Fibroblast of lung (primary cell): ENCODE results near the gene IBA57. TPM values are rescaled to one million over a fixed set of nuclear protein-coding genes. Genes with fewer than 3 reads are reported as not detected.

Experiments
- DNase-seq, 2 donors: peaks; one replicate each; pipeline versions ENCODE4 v3.0.0 to v3.0.0-alpha.2; 2010; ENCODE audit warnings: low read depth in 2 of 2
- H2AFZ ChIP-seq: 2 replicates; pipeline ENCODE4 v1.5.1; 2012; ENCODE audit warnings: low read length, control low read depth, inconsistent platforms
- H3K27ac ChIP-seq: 2 replicates; pipeline ENCODE4 v1.5.1; 2011; ENCODE audit warnings: low read length, control low read depth; ENCODE audit not compliant: insufficient read depth
- H3K27me3 ChIP-seq: 2 replicates; pipeline ENCODE4 v1.5.1; 2011; ENCODE audit warnings: mild to moderate bottlenecking, low read length; ENCODE audit not compliant: control insufficient read depth, insufficient read depth
- H3K36me3 ChIP-seq: 2 replicates; pipeline ENCODE4 v1.5.1; 2011; ENCODE audit warnings: low read length; ENCODE audit not compliant: control insufficient read depth, insufficient read depth
- H3K4me1 ChIP-seq: 2 replicates; pipeline ENCODE4 v1.5.1; 2011; ENCODE audit warnings: low read length; ENCODE audit not compliant: control insufficient read depth, insufficient read depth; ENCODE audit errors: extremely low read depth
- H3K4me2 ChIP-seq: 2 replicates; pipeline ENCODE4 v1.5.1; 2011; ENCODE audit warnings: low read length, control low read depth; ENCODE audit not compliant: insufficient read depth; ENCODE audit errors: extremely low read depth
- H3K4me3 ChIP-seq, 4 experiments: fragments of 200-600 bp in 1 of 4; sonication (generic) in 1 of 4; replicated peaks in 1 of 4; 2 replicates each; pipeline ENCODE4 v1.5.1; 2011 to 2016; ENCODE audit warnings: low read length in 4 of 4, low read depth in 3 of 4, mild to moderate bottlenecking in 3 of 4, control low read depth in 2 of 4, inconsistent platforms in 1 of 4, mixed read lengths in 1 of 4; ENCODE audit not compliant: insufficient read depth in 1 of 4; ENCODE audit errors: control extremely low read depth in 1 of 4
- H3K79me2 ChIP-seq: 2 replicates; pipeline ENCODE4 v1.5.1; 2012; ENCODE audit warnings: mild to moderate bottlenecking, low read length, inconsistent platforms; ENCODE audit not compliant: control insufficient read depth, insufficient read depth
- H3K9ac ChIP-seq: 2 replicates; pipeline ENCODE4 v1.5.1; 2011; ENCODE audit warnings: mild to moderate bottlenecking, low read length, control low read depth; ENCODE audit not compliant: insufficient read depth
- H3K9me3 ChIP-seq: 2 replicates; pipeline ENCODE4 v1.5.1; 2012; ENCODE audit warnings: low read depth, low read length; ENCODE audit not compliant: control insufficient read depth, insufficient read depth
- H4K20me1 ChIP-seq: 2 replicates; pipeline ENCODE4 v1.5.1; 2011; ENCODE audit warnings: low read length; ENCODE audit not compliant: control insufficient read depth, insufficient read depth; ENCODE audit errors: extremely low read depth
- EZH2 ChIP-seq: IDR thresholded peaks from 2 replicates; pipeline ENCODE4 v1.5.1; 2012; ENCODE audit warnings: low read length, control low read depth, mild to moderate bottlenecking; ENCODE audit errors: missing control alignments
- polyA plus RNA-seq, 2 donors: library from polyadenylated mRNA; depleted of rRNA in 1 of 2; stranded (reverse) in 1 of 2; unstranded in 1 of 2; fragments of >200 nt; gene quantifications; 2 replicates each; pipeline ENCODE4 v1.2.1, GENCODE V29; 2011 to 2012; ENCODE audit warnings: missing spikeins in 1 of 2
- total RNA-seq: library from RNA; depleted of rRNA; stranded (reverse); fragments of >200 nt; gene quantifications from 2 replicates; pipeline ENCODE4 v1.2.1, GENCODE V29; 2014
- TF ChIP-seq, protein P1 (sequence below), 2 donors: IDR thresholded peaks in 1 of 2; conservative IDR thresholded peaks in 1 of 2; 1 replicate in 1 of 2; 2 replicates in 1 of 2; pipeline ENCODE4 v1.5.1; 2011 to 2012; ENCODE audit warnings: low read length in 2 of 2, control low read depth in 1 of 2, inconsistent platforms in 1 of 2, low read depth in 1 of 2, mild to moderate bottlenecking in 1 of 2

IBA57 gene
- total and polyA plus RNA-seq, 2 donors (not counting 1 experiment from before 2014, with no cell fraction given) = 1.4 to 3.8 TPM

DNA sequence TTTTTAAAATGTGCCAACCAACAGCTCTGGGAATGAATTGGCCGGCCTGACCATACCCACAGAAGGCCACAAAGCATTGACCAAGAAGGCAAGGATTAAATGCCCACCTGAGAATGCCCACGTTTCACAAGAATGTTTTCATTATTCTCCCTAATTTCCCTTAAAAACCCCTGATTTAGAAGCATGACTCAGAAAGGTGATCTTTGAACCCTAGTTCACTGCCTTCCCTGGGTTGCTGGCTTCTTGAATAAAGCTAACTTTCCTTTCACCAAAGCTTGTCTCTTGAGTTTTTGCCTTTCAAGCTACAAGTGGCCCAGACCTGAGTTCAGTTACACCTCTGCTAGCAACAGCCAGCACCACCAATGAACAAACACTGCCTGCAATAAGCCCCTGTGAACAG, 42.1 kb upstream of the IBA57 start:
- Histone ChIP-seq H4K20me1 (no peaks in the 10 kb centered on the region), H3K9ac (no peak overlapping the region), H3K4me2 (no peak overlapping the region), H3K27ac (no peak overlapping the region), H3K27me3 (peaks cover 3% of the 10 kb centered on the region), H2AFZ (no peak overlapping the region), H3K4me3 (no peak overlapping the region), H3K4me1 (no peaks in the 10 kb centered on the region), H3K79me2 (no peaks in the 10 kb centered on the region), H3K36me3 (no peaks in the 10 kb centered on the region), H3K9me3 (no peaks in the 10 kb centered on the region)
- no peak for TF ChIP-seq EZH2
- TF ChIP-seq, protein P1, sequence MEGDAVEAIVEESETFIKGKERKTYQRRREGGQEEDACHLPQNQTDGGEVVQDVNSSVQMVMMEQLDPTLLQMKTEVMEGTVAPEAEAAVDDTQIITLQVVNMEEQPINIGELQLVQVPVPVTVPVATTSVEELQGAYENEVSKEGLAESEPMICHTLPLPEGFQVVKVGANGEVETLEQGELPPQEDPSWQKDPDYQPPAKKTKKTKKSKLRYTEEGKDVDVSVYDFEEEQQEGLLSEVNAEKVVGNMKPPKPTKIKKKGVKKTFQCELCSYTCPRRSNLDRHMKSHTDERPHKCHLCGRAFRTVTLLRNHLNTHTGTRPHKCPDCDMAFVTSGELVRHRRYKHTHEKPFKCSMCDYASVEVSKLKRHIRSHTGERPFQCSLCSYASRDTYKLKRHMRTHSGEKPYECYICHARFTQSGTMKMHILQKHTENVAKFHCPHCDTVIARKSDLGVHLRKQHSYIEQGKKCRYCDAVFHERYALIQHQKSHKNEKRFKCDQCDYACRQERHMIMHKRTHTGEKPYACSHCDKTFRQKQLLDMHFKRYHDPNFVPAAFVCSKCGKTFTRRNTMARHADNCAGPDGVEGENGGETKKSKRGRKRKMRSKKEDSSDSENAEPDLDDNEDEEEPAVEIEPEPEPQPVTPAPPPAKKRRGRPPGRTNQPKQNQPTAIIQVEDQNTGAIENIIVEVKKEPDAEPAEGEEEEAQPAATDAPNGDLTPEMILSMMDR (conservative IDR thresholded peaks at IDR 0.05 in 1 of 2, IDR thresholded peaks at IDR 0.05 in 1 of 2; ENCODE audit: low read depth in 1 of 2, low read length in 2 of 2) = no peak
- no peak for DNase-seq

DNA sequence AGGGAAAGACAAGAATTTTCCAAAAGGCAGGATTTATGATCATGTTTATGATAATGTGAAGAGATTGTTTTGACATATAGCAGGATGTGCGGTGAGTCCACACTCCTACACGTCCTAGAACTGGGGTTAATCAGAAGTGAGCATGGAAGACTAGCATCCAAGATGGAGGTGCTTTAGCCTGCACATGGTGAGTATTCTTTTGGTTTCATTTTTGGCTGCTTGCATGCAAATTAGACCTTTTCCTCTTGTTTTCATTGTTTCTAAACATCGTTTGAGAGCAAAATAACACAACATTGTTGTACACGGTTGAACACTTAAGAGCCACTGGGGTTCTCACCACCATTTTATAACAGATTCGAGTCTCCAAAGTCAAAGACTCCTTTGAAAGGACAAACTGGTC, 40.4 kb upstream of the IBA57 start:
- Histone ChIP-seq H2AFZ (no peak overlapping the region), H3K9ac (no peak overlapping the region), H3K9me3 (no peaks in the 10 kb centered on the region), H3K4me3 (no peak overlapping the region), H3K79me2 (no peaks in the 10 kb centered on the region), H3K4me2 (no peak overlapping the region), H3K27me3 (peaks cover 3% of the 10 kb centered on the region), H3K27ac (no peak overlapping the region), H3K36me3 (no peaks in the 10 kb centered on the region), H3K4me1 (no peaks in the 10 kb centered on the region), H4K20me1 (no peaks in the 10 kb centered on the region)
- no peak for DNase-seq
- no peak for TF ChIP-seq EZH2
- TF ChIP-seq, protein P1 (conservative IDR thresholded peaks at IDR 0.05 in 1 of 2, IDR thresholded peaks at IDR 0.05 in 1 of 2; ENCODE audit: low read depth in 1 of 2, low read length in 2 of 2) = no peak

DNA sequence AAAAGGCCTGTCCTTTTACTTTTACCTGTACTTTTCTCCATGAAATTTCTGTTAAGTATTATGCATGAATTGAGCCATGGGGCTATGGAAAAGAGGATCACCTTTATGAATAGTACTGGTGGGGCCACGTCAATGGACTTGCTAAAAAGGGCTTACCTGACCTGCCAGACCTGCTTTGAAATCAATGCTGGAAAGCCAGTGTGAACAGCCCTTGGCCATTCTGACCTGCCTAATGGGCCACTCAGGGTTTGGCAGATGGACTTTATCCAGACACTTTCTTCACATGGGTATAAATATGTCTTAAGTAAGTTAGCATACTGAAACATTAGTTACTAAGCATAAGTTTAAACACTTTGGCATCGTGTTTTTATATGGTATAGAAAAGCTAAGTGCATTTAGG, 33.8 kb upstream of the IBA57 start:
- H4K20me1 ChIP-seq = no peaks in the 10 kb centered on the region
- no peak overlapping the region for H3K27ac ChIP-seq
- peaks cover 7% of the 10 kb centered on the region for H3K27me3 ChIP-seq

More for the DNA sequence above, 33.8 kb upstream of the IBA57 start:
- Histone ChIP-seq H3K9ac (no peak overlapping the region), H3K9me3 (no peaks in the 10 kb centered on the region), H3K4me2 (no peak overlapping the region), H3K79me2 (no peaks in the 10 kb centered on the region), H3K4me1 (no peaks in the 10 kb centered on the region), H3K36me3 (no peaks in the 10 kb centered on the region), H3K4me3 (no peak overlapping the region), H2AFZ (no peak overlapping the region)
- no peak for DNase-seq
- TF ChIP-seq, protein P1 (conservative IDR thresholded peaks at IDR 0.05 in 1 of 2, IDR thresholded peaks at IDR 0.05 in 1 of 2; ENCODE audit: low read depth in 1 of 2, low read length in 2 of 2) = no peak
- no peak for TF ChIP-seq EZH2
